HUES64 (cell line): ENCODE results near the gene HIVEP3.

Source experiments
- H3K27ac ChIP-seq: 2 replicates; pipeline ENCODE4 v1.7.0; 2013; ENCODE audit warnings: low read depth, low read length, inconsistent platforms
- H3K27me3 ChIP-seq: 2 replicates; pipeline ENCODE4 v1.6.1; 2013; ENCODE audit warnings: mild to moderate bottlenecking, low read length; ENCODE audit not compliant: insufficient read depth
- H3K36me3 ChIP-seq: 2 replicates; pipeline ENCODE4 v1.6.1; 2013; ENCODE audit warnings: mild to moderate bottlenecking, low read length; ENCODE audit not compliant: insufficient read depth
- H3K4me1 ChIP-seq: 2 replicates; pipeline ENCODE4 v1.6.1; 2013; ENCODE audit warnings: mild to moderate bottlenecking, low read length, moderate library complexity; ENCODE audit not compliant: insufficient read depth
- H3K4me3 ChIP-seq: 2 replicates; pipeline ENCODE4 v1.5.1; 2013; ENCODE audit warnings: mild to moderate bottlenecking, low read length, moderate library complexity
- H3K9ac ChIP-seq: 2 replicates; pipeline ENCODE4 v1.6.1; 2013; ENCODE audit warnings: mild to moderate bottlenecking, low read depth, low read length
- H3K9me3 ChIP-seq: 2 replicates; pipeline ENCODE4 v1.6.1; 2013; ENCODE audit warnings: low read depth, low read length; ENCODE audit not compliant: insufficient read depth
- WGBS: fragments of 150-250, 120-280 bp; methylation state at CpG from one replicate; pipeline ENCODE4 v1.1.7; 2013; ENCODE audit warnings: missing lambda C conversion rate; 5-methylcytosine and 5-hydroxymethylcytosine counted together

HIVEP3 gene

DNA sequence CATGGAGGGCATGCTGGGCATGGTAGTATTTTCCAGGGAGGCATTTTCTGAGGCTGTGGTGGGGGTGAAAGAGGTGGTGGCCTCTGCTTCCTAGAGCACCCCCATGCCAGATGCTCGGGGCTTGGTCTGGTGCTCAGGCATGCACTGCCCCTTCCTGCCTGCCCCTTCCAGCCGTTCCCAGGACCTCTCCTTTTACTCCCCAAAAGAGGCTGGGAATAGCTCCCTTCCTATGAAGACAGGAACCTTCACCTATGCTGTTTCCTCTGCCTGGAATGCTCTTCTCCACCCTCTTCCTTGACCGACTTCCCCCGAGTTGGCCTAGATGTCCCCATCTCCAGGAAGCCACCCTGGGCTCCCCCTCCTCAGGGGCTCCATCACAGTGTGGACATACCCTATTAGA is 443.4 kb downstream of the HIVEP3 start:
- Histone ChIP-seq H3K4me3 (no peak overlapping the region), H3K4me1 (no peaks in the 10 kb centered on the region; the same call in 1 of the 2 replicates), H3K27ac (no peak overlapping the region), H3K9me3 (no peaks in the 10 kb centered on the region), H3K36me3 (no peaks in the 10 kb centered on the region), H3K27me3 (no peaks in the 10 kb centered on the region), H3K9ac (no peak overlapping the region)
- 86% methylated on average over 4 of the region's 4 CpGs for WGBS

DNA sequence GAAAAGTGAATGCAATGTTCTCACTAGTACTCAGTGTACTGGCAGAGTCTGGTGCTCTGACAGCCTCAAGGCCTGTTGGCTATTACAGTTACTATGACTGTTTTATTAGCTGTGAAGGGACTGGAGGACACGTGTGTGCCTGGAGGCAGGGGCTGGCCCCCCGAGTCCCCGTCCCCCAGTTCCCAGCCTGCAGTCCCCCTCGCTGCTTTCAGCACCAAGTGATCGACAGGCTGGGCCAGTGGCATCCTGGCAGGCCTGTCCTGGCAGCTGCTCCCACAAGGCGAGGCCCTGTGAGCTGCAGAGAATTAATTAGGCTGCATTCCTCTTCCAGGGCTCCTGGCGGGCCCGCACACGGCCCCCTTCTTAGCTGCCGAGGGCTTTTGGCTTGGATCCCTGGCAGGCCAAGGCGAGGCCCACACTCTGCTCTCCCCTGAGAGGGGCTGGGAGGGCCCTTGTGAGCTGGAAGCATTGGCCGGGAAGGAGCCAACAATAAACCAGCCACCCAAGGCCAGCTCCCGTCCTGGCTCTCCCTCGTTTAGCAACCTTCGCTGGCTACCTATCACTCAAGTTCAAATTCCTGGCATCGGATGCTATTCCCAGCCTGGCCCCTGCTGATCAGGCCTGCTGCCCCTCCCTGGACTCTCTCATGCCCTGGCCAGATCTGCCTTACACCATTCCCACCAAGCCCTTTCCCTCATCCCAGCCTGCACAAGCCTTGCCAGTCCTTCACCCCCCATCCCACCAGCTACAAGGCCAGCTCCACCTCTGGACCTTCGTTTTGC is 444.0 kb downstream of the HIVEP3 start:
- no peak overlapping the region for H3K27ac ChIP-seq
- H3K27me3 ChIP-seq = no peaks in the 10 kb centered on the region
- no peak overlapping the region for H3K4me3 ChIP-seq
- WGBS = 80% methylated on average over 17 of the region's 17 CpGs
- H3K4me1 ChIP-seq = no peaks in the 10 kb centered on the region; the same call in 1 of the 2 replicates
- H3K9me3 ChIP-seq = no peaks in the 10 kb centered on the region
- H3K9ac ChIP-seq = no peak overlapping the region
- H3K36me3 ChIP-seq = no peaks in the 10 kb centered on the region

DNA sequence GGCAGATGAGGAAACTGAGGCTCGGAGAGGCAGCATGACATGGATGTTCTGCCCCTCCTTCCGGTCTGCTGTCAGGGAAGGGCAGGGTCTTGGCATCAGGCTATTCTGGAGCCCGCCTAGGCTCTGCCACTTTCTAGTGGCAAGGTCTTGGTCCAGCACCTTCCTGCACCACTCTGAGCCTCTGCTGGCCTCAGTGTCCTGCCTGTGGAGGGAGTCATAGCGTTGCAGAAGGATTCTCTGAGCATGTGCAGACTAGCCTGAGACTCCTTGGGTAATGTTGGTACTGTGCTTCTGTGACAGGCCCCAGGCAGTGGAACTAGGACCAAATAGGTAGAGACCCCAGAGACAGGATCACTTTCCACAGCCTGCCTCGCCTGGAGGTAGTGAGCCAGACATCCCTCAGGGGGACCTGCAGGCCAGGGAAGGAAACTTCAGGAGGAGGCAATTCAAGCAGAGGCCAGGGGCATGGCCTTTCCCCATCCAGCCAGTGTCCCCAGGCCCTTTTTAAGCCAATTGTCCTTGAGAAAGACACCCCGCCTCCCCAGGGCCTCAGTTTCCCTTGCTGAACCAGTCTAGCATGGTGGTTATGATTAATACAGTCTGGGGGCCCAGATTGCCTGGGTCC is 444.9 kb downstream of the HIVEP3 start:
- WGBS = 93% methylated on average over 6 of the region's 6 CpGs
- Histone ChIP-seq H3K27me3 (no peaks in the 10 kb centered on the region), H3K9me3 (no peaks in the 10 kb centered on the region), H3K27ac (no peak overlapping the region), H3K4me3 (no peak overlapping the region), H3K9ac (no peak overlapping the region), H3K36me3 (no peaks in the 10 kb centered on the region), H3K4me1 (no peaks in the 10 kb centered on the region; the same call in 1 of the 2 replicates)

DNA sequence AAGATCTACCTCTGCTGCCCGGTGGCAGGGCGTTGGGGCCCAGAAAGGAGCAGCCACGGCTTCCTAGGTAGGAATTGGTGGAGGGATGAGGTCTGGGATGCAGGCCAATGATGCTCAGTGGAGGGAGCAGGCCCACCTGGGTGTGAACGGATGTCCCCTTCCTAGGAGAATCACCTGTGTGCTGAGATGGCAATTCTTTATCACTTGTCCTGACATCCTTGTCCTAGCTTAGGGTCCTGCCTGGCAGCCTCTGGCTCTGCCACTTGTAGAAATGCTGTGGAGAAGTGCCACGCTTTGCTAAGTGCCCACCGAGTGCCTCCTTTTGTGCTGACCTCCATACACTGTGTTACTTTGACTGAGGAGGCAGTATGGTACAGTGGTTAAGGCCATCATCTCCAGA is 447.1 kb downstream of the HIVEP3 start:
- Histone ChIP-seq H3K4me1 (no peaks in the 10 kb centered on the region; the same call in 1 of the 2 replicates), H3K9ac (no peak overlapping the region), H3K9me3 (no peaks in the 10 kb centered on the region), H3K27me3 (no peaks in the 10 kb centered on the region), H3K27ac (no peak overlapping the region), H3K36me3 (no peaks in the 10 kb centered on the region), H3K4me3 (no peak overlapping the region)
- WGBS = 90% methylated on average over 6 of the region's 6 CpGs

DNA sequence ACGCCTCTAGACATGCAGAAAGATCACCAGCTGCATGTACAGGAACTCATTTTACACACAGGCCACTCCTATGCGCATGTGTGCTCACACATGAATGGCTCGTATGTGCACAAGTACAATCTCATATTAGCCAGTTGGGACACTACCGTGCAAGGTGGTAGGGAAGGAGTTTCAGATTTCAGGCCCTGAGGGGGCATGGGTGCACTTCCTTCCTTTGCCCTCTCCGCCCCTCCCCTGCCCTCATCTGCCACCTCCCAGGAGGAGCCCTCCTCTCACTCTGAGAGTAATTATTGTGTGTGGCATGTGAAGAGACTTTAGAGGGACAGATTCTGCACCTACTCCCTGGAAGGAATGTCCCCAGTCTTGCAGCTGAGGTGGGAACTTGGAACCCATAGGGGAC is 449.0 kb downstream of the HIVEP3 start:
- no peak overlapping the region for H3K27ac ChIP-seq
- no peaks in the 10 kb centered on the region; the same call in 1 of the 2 replicates for H3K4me1 ChIP-seq
- H3K9me3 ChIP-seq = no peaks in the 10 kb centered on the region
- H3K27me3 ChIP-seq = no peaks in the 10 kb centered on the region
- WGBS = 67% methylated on average over 4 of the region's 5 CpGs
- no peak overlapping the region for H3K4me3 ChIP-seq
- no peak overlapping the region for H3K9ac ChIP-seq
- no peaks in the 10 kb centered on the region for H3K36me3 ChIP-seq

DNA sequence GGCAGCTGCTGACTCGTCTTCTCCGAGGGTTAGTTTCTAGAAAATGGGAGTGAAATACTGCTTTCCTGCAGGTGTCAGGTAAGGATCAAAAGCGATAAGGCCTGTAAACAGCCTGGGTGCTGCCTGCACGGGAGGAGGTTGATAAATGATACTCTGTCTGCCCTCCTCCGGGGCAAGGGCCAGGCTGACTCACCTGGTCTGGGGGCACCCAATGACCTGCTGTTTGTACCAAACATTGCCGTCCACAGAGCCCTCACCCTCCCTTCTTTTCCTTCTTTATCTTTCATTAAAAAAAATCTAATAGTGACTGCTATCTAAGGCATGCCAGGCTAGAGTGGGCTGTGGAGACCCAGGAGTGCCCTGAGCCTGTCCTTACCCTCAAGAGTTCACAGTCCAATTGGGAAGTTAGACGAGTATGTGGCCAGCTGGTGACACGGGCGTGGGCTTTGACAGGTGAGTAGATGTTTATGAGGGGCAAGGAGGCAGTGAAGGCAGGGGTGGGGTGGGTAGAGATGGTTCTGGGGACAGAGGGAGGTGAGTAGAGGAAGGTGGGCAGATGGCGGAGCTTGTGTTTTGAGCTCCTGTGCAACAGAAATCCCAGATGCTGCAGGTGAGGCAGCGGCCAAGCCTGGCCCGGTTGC is 450.5 kb downstream of the HIVEP3 start:
- 92% methylated on average over 12 of the region's 12 CpGs for WGBS
- no peaks in the 10 kb centered on the region for H3K9me3 ChIP-seq
- no peaks in the 10 kb centered on the region for H3K4me1 ChIP-seq
- H3K36me3 ChIP-seq = no peaks in the 10 kb centered on the region
- no peaks in the 10 kb centered on the region for H3K27me3 ChIP-seq
- no peak overlapping the region for H3K4me3 ChIP-seq
- H3K9ac ChIP-seq = no peak overlapping the region
- no peak overlapping the region for H3K27ac ChIP-seq

DNA sequence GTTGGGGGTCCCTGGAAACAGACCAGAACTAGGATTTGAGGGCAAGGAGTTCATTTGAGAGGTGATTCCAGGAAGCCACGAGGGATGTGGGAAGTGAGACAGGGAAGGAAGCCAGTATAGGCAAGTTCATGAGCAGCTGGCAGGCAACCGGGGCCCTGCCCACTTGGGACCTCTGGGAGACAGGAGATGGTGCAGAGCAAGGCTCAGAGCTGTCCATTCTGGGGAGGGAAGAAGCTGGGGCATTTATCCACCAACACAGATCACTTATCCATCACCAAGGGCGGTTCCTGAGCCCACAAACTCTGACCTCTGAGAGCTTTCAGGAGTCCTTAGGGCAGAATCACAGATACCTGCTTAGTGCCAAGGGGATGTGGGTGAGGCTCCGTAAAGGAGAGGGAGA is 451.0 kb downstream of the HIVEP3 start:
- WGBS = 81% methylated on average over 4 of the region's 4 CpGs
- Histone ChIP-seq H3K9me3 (no peaks in the 10 kb centered on the region), H3K36me3 (no peaks in the 10 kb centered on the region), H3K4me3 (no peak overlapping the region), H3K4me1 (no peaks in the 10 kb centered on the region), H3K27ac (no peak overlapping the region), H3K27me3 (no peaks in the 10 kb centered on the region), H3K9ac (no peak overlapping the region)

DNA sequence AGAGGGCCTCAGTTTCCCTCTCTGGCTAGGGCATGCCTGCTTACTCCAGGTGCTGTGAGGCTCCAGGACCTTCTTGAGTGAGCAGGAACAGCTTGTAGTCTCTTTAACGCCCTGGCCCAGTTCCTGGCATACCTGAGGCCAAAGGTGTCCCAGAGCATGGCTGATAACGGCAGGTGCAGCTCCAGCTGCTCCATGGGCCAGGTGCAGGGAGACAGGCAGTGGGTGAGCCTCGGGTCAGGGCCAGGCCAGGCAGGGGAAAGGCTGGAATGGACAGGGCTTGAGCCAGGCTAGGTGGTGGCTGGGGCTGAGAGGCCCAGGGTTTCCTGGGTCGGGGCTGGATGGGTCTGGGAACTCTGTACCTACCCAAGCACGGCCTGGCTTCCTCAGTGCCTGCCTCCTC is 452.6 kb downstream of the HIVEP3 start:
- Histone ChIP-seq H3K27ac (no peak overlapping the region), H3K4me3 (no peak overlapping the region), H3K9me3 (no peaks in the 10 kb centered on the region), H3K9ac (no peak overlapping the region), H3K36me3 (no peaks in the 10 kb centered on the region), H3K4me1 (no peaks in the 10 kb centered on the region), H3K27me3 (no peaks in the 10 kb centered on the region)
- WGBS = 90% methylated on average over 5 of the region's 5 CpGs

DNA sequence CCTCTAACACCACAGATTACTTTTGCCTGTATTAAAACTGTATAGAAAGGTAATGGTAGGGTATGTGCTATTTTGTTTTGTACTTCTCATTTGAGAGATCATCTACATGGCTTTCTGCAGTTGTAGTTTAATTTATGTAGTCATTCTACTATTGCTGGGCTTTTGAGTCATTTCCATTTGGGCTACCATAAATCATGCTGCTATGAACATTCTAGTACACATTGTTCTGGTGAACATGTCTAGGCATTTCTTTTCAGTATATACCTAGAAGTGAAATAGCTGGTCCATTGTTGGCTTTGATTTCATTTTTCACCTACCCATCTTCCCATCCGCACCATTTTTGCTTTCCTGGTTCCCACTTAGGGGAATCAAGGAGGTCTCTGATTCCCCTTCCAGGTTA is 453.0 kb downstream of the HIVEP3 start:
- WGBS = 94% methylated on average over 1 of the region's 1 CpG
- Histone ChIP-seq H3K27me3 (no peaks in the 10 kb centered on the region), H3K4me1 (no peaks in the 10 kb centered on the region), H3K9ac (no peak overlapping the region), H3K9me3 (no peaks in the 10 kb centered on the region), H3K4me3 (no peak overlapping the region), H3K36me3 (no peaks in the 10 kb centered on the region), H3K27ac (no peak overlapping the region)

DNA sequence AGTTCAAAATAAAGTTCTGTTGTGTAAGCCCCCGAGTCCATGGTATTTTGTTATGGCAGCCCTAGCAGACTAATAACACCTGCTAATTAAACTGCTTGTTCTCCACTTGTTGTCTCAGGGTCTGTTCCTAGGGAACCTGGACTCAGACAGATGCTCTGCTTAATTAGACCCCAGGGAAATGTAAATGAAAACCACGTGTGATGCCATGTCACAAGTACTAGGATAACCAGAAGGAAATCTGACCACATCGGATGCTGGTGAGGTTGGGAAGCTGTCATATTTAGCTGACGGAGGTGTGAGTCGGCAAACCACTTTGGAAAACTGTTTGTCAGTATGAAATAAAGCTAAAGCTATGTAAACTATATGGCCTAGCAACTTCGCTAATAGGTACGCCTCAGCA is 453.8 kb downstream of the HIVEP3 start:
- Histone ChIP-seq H3K36me3 (no peaks in the 10 kb centered on the region), H3K4me1 (no peaks in the 10 kb centered on the region), H3K27me3 (no peaks in the 10 kb centered on the region), H3K9ac (no peak overlapping the region), H3K4me3 (no peak overlapping the region), H3K9me3 (no peaks in the 10 kb centered on the region), H3K27ac (no peak overlapping the region)
- 86% methylated on average over 7 of the region's 7 CpGs for WGBS

DNA sequence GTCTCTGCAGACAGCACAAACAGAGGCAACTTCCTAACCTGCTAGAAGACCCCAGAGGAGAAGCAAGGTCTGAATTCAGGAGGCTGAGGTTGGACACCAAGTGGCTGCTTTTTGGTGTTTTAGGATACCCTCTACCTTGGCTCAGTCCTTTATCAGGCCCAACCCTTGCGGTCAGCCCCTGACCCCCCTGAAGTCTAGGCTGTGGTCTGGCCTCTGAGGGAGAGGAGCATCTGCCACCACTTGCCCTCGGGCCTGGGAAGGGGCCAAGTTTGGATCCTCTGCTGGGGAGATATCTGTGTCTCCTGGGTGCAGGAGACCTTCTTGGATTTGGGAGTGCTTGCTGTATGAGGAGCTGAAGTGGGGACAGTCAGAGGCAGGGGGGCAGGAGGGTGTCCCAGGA is 455.2 kb downstream of the HIVEP3 start:
- 96% methylated on average over 2 of the region's 2 CpGs for WGBS
- H3K27ac ChIP-seq = no peak overlapping the region
- H3K36me3 ChIP-seq = no peaks in the 10 kb centered on the region
- no peaks in the 10 kb centered on the region for H3K4me1 ChIP-seq
- no peak overlapping the region for H3K4me3 ChIP-seq
- H3K9ac ChIP-seq = no peak overlapping the region
- H3K27me3 ChIP-seq = no peaks in the 10 kb centered on the region
- no peaks in the 10 kb centered on the region for H3K9me3 ChIP-seq
